Neural progenitor cell (in vitro differentiated cells): ENCODE results near the gene SNX27. TPM values are rescaled to one million over a fixed set of nuclear protein-coding genes. Genes with fewer than 3 reads are reported as not detected.
"Not testable (repeated sequence)": the region's sequence is repeated elsewhere in the genome, so short reads cannot be mapped to it uniquely, and the experiment has no call there.

ENCODE experiments used
- DNase-seq: peaks from one replicate; pipeline ENCODE4 v3.0.0-alpha.2; 2016; ENCODE audit warnings: low spot score
- H2AFZ ChIP-seq: fragments of 200-600 bp; sonication (generic); replicated peaks from 2 replicates; pipeline ENCODE4 v1.6.1; 2016; ENCODE audit warnings: antibody characterized with exemption
- H3F3A ChIP-seq: fragments of 200-600 bp; sonication (generic); 2 replicates; pipeline ENCODE4 v1.6.1; 2016; ENCODE audit warnings: antibody characterized with exemption, low read depth
- H3K27ac ChIP-seq: fragments of 200-600 bp; sonication (generic); 2 replicates; pipeline ENCODE4 v1.5.1; 2016; ENCODE audit warnings: mild to moderate bottlenecking
- H3K27me3 ChIP-seq: fragments of 200-600 bp; sonication (generic); 2 replicates; pipeline ENCODE4 v1.6.1; 2016; ENCODE audit warnings: mild to moderate bottlenecking, moderate library complexity
- H3K36me3 ChIP-seq: fragments of 200-600 bp; sonication (generic); 2 replicates; pipeline ENCODE4 v1.5.1; 2016
- H3K4me1 ChIP-seq: fragments of 200-600 bp; sonication (generic); 2 replicates; pipeline ENCODE4 v1.6.1; 2016; ENCODE audit warnings: mixed run types
- H3K4me2 ChIP-seq: fragments of 200-600 bp; sonication (generic); 2 replicates; pipeline ENCODE4 v1.6.1; 2016
- H3K4me3 ChIP-seq: fragments of 200-600 bp; sonication (generic); 2 replicates; pipeline ENCODE4 v1.5.1; 2016
- H3K79me2 ChIP-seq: fragments of 200-600 bp; sonication (generic); 2 replicates; pipeline ENCODE4 v1.6.1; 2016; ENCODE audit warnings: low read depth
- H3K9ac ChIP-seq: fragments of 200-600 bp; sonication (generic); 2 replicates; pipeline ENCODE4 v1.6.1; 2016
- H3K9me3 ChIP-seq: fragments of 200-600 bp; sonication (generic); 2 replicates; pipeline ENCODE4 v1.5.1; 2016; ENCODE audit warnings: low read depth
- H4K20me1 ChIP-seq: fragments of 200-600 bp; sonication (generic); 2 replicates; pipeline ENCODE4 v1.6.1; 2016; ENCODE audit warnings: low read depth
- H3K27ac Mint-ChIP-seq: 3 replicates; pipeline ENCODE4 v1.8.0; 2021; ENCODE audit warnings: mixed read lengths
- H3K27me3 Mint-ChIP-seq: 2 replicates; pipeline ENCODE4 v1.8.0; 2022; ENCODE audit warnings: low read depth, mild to moderate bottlenecking, inconsistent platforms, moderate library complexity, mixed read lengths; ENCODE audit not compliant: insufficient read depth
- H3K36me3 Mint-ChIP-seq: 3 replicates; pipeline ENCODE4 v1.8.0; 2021; ENCODE audit warnings: mixed read lengths
- H3K4me1 Mint-ChIP-seq: 3 replicates; pipeline ENCODE4 v1.8.0; 2021; ENCODE audit warnings: mixed read lengths
- H3K4me3 Mint-ChIP-seq: 3 replicates; pipeline ENCODE4 v1.8.0; 2021; ENCODE audit warnings: mild to moderate bottlenecking, moderate library complexity, mixed read lengths
- H3K9me3 Mint-ChIP-seq: 3 replicates; pipeline ENCODE4 v1.8.0; 2020; ENCODE audit warnings: mixed read lengths
- EZH2 ChIP-seq: fragments of 200-600 bp; sonication (generic); IDR thresholded peaks from 2 replicates; pipeline ENCODE4 v1.6.1; 2017; ENCODE audit warnings: antibody characterized with exemption, mild to moderate bottlenecking, moderate library complexity
- EZH2phosphoT487 ChIP-seq: fragments of 200-600 bp; sonication (generic); IDR thresholded peaks from 2 replicates; pipeline ENCODE4 v1.6.1; 2017; ENCODE audit warnings: antibody characterized with exemption
- total RNA-seq: library from RNA; depleted of rRNA; stranded (reverse); fragments of >200 nt; gene quantifications from 2 replicates; pipeline ENCODE4 v1.2.3, GENCODE V29; 2015; ENCODE audit warnings: low replicate concordance
- TF ChIP-seq, protein P1 (sequence below): fragments of 200-600 bp; sonication (generic); IDR thresholded peaks from 2 replicates; pipeline ENCODE4 v1.5.1; 2017; ENCODE audit warnings: antibody characterized with exemption, mild to moderate bottlenecking

The SNX27 gene
- total RNA-seq, 1 donor from 2014 or later = 34.1 TPM

DNA sequence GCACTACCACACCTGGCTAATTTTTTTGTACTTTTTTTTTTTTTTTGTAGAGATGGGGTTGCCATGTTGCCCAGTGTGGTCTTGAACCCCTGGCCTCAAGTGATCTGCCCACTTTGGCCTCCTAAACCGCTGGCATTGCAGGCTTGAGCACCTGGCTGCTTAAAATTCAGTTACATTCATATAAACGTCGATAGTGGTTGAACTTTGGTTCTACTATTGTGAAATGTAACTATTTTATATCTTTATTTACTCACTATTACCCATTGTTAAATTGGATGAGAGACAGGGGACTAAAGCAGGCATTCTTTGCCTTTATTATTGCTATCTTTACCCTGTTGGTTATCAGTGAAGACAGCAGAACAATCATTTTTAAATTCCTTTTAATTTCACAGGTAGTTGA, 6.2 kb downstream of the SNX27 start:
- Histone ChIP-seq H3F3A (peaks cover 3% of the 10 kb centered on the region), H3K4me3 (no peak overlapping the region), H3K4me1 (peaks cover 8% of the 10 kb centered on the region), H3K79me2 (peaks cover 100% of the 10 kb centered on the region), H3K9me3 (no peaks in the 10 kb centered on the region), H2AFZ (no peak overlapping the region), H3K36me3 (no peaks in the 10 kb centered on the region), H3K27ac (no peak overlapping the region), H3K27me3 (no peaks in the 10 kb centered on the region), H4K20me1 (peaks cover 71% of the 10 kb centered on the region), H3K4me2 (no peak overlapping the region), H3K9ac (no peak overlapping the region)
- H3K4me1 Mint-ChIP-seq = peaks cover 22% of the 10 kb centered on the region
- H3K36me3 Mint-ChIP-seq = peaks cover 6% of the 10 kb centered on the region
- DNase-seq = no peak
- H3K9me3 Mint-ChIP-seq = no peaks in the 10 kb centered on the region
- TF ChIP-seq EZH2phosphoT487 = no peak
- TF ChIP-seq EZH2 = no peak
- TF ChIP-seq, protein P1, sequence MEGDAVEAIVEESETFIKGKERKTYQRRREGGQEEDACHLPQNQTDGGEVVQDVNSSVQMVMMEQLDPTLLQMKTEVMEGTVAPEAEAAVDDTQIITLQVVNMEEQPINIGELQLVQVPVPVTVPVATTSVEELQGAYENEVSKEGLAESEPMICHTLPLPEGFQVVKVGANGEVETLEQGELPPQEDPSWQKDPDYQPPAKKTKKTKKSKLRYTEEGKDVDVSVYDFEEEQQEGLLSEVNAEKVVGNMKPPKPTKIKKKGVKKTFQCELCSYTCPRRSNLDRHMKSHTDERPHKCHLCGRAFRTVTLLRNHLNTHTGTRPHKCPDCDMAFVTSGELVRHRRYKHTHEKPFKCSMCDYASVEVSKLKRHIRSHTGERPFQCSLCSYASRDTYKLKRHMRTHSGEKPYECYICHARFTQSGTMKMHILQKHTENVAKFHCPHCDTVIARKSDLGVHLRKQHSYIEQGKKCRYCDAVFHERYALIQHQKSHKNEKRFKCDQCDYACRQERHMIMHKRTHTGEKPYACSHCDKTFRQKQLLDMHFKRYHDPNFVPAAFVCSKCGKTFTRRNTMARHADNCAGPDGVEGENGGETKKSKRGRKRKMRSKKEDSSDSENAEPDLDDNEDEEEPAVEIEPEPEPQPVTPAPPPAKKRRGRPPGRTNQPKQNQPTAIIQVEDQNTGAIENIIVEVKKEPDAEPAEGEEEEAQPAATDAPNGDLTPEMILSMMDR = no peak
- H3K27me3 Mint-ChIP-seq = no peaks in the 10 kb centered on the region
- no peak overlapping the region for H3K27ac Mint-ChIP-seq
- H3K4me3 Mint-ChIP-seq = no peak overlapping the region

DNA sequence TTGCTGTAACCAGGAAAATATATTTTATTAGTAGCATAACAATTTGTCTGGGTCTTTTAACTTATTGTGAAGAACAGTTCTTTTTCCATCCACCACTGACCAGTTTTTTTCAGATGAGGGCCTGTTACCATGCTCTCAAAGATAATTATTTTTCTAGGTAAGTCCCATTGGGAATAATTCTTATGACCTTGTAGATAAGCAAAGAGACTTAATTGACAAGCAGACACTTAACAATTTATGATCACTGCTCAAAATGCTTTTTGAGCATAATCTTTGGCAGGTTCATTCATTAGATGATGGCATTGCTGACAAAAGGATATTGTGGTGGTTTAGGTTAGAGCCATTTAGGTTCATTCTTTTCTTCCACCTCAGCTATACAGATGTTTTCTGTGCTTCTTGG, 6.6 kb downstream of the SNX27 start:
- H3K79me2 ChIP-seq = peaks cover 100% of the 10 kb centered on the region

DNA sequence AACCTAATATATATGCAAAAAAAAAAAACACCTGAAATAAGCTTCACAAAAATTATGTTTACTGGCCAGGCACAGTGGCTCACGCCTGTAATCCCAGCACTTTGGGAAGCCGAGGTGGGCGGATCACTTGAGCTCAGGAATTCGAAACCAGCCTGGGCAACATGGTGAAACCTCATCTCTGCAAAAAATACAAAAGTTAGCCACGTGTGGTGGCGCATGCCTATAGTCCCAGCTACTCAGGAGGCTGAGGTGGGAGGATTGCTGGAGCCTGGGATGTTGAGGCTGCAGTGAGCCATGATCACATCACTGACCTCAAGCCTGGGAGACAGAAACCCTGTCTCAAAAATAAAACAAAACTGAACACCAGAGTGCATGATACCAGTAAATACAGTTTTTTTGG, 7.1 kb downstream of the SNX27 start:
- not testable (repeated sequence) for H3K36me3 ChIP-seq, H3K9ac ChIP-seq, DNase-seq, H3K27me3 Mint-ChIP-seq, H2AFZ ChIP-seq, H3K4me3 ChIP-seq, H3K4me2 ChIP-seq, H3K27me3 ChIP-seq, H3K27ac Mint-ChIP-seq, H3K27ac ChIP-seq, H3K9me3 ChIP-seq, H3K36me3 Mint-ChIP-seq, H3K9me3 Mint-ChIP-seq, H3K4me3 Mint-ChIP-seq, H3K4me1 ChIP-seq, H3F3A ChIP-seq
- Histone ChIP-seq H4K20me1 (peaks cover 61% of the 10 kb centered on the region), H3K79me2 (peaks cover 100% of the 10 kb centered on the region)
- peaks cover 17% of the 10 kb centered on the region for H3K4me1 Mint-ChIP-seq

More for the DNA sequence above, 6.6 kb downstream of the SNX27 start:
- H3K4me2 ChIP-seq = no peak overlapping the region
- H3K9me3 ChIP-seq = no peaks in the 10 kb centered on the region
- H3K36me3 ChIP-seq = no peaks in the 10 kb centered on the region
- no peaks in the 10 kb centered on the region for H3K27me3 ChIP-seq
- no peak overlapping the region for H3K4me3 ChIP-seq
- Mint-ChIP-seq H3K27ac (no peak overlapping the region), H3K27me3 (no peaks in the 10 kb centered on the region), H3K9me3 (peaks cover under 1% of the 10 kb centered on the region), H3K4me3 (no peak overlapping the region), H3K4me1 (peaks cover 22% of the 10 kb centered on the region), H3K36me3 (peaks cover 6% of the 10 kb centered on the region)
- TF ChIP-seq, protein P1 = no peak
- peaks cover 8% of the 10 kb centered on the region for H3K4me1 ChIP-seq
- peaks cover 3% of the 10 kb centered on the region for H3F3A ChIP-seq
- no peak overlapping the region for H2AFZ ChIP-seq
- peaks cover 66% of the 10 kb centered on the region for H4K20me1 ChIP-seq
- no peak overlapping the region for H3K9ac ChIP-seq
- no peak for DNase-seq
- no peak overlapping the region for H3K27ac ChIP-seq

DNA sequence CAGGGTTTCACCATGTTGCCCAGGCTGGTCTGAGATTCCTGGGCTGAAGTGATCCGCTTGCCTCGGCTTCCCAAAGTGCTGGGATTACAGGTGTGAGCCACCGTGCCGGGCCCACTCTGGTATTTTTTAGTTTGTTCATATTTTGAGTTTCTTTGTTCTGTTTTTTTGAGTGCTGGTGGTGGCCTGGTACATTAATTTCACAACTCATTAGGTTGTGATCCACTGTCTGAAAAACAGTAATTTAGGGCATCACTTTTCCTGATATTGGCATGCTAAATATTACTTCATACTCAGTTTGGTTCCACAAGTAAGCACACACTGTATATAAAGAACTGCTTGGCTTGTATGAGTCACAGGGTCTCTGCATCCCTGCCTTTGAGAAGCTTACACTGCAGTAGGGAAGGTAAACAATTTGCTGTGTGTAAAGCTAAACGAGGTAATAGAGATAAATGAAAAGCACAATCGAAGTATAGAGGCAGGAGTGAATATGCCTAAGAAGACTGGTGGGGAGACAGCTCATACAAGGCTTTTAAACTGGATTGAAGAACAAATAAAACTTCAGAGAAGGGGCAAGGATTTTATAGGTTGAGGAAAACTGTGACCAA, 7.7 kb downstream of the SNX27 start:
- peaks cover 100% of the 10 kb centered on the region for H3K79me2 ChIP-seq
- H4K20me1 ChIP-seq = peaks cover 56% of the 10 kb centered on the region

More for the DNA sequence above, 7.7 kb downstream of the SNX27 start:
- Histone ChIP-seq H3K4me2 (no peak overlapping the region), H3F3A (peaks cover 3% of the 10 kb centered on the region), H3K4me1 (peaks cover 8% of the 10 kb centered on the region), H3K27ac (no peak overlapping the region), H3K36me3 (no peaks in the 10 kb centered on the region), H2AFZ (no peak overlapping the region), H3K9me3 (no peaks in the 10 kb centered on the region), H3K27me3 (no peaks in the 10 kb centered on the region), H3K4me3 (no peak overlapping the region), H3K9ac (no peak overlapping the region)
- no peak for DNase-seq
- Mint-ChIP-seq H3K4me1 (peaks cover 13% of the 10 kb centered on the region), H3K27me3 (no peaks in the 10 kb centered on the region), H3K9me3 (peaks cover 2% of the 10 kb centered on the region), H3K4me3 (no peak overlapping the region), H3K27ac (peak overlapping the region; percentile 6), H3K36me3 (peaks cover 8% of the 10 kb centered on the region)
- TF ChIP-seq EZH2phosphoT487 (no peak), EZH2 (no peak)
- TF ChIP-seq, protein P1 = no peak
